GM12801 (cell line): ENCODE data around the gene CRYAB.

Source experiments
- CTCF ChIP-seq: IDR thresholded peaks from one replicate; pipeline ENCODE4 v1.5.1; 2011; ENCODE audit warnings: control low read depth; ENCODE audit not compliant: insufficient read length; ENCODE audit errors: extremely low read depth

Gene CRYAB

GRCh38 chr11:111912535-111912934 lies 965 bp upstream of the CRYAB start, which contains the start of gene HSPB2:
Gene HSPB2 (plus strand): TSS chr11:111912734. CDS start chr11:111912830, 96 bp downstream.
- no peak for TF ChIP-seq CTCF

- no peak for TF ChIP-seq CTCF
These were observed 651 bp downstream of the CRYAB start for GRCh38 chr11:111910676-111911562.

GRCh38 chr11:111909378-111909777 lies 2.2 kb downstream of the CRYAB start:
- no peak for TF ChIP-seq CTCF

GRCh38 chr11:111908639-111909305 lies 2.8 kb downstream of the CRYAB start:
- no peak for TF ChIP-seq CTCF

- TF ChIP-seq CTCF: no peak
These were observed 4.9 kb downstream of the CRYAB start for GRCh38 chr11:111906680-111907079.

- TF ChIP-seq CTCF: no peak
These were observed 6.2 kb downstream of the CRYAB start for GRCh38 chr11:111905411-111905810.

GRCh38 chr11:111886844-111887243 lies 24.7 kb downstream of the CRYAB start:
- no peak for TF ChIP-seq CTCF
